Progenitor cell of endocrine pancreas (in vitro differentiated cells): ENCODE results near the gene ANAPC13. TPM values are rescaled to one million over a fixed set of nuclear protein-coding genes. Genes with fewer than 3 reads are reported as not detected.

Experiments
- DNase-seq: peaks from one replicate; pipeline ENCODE4 v3.0.0; 2021; ENCODE audit warnings: low spot score; ENCODE audit not compliant: unreplicated experiment
- H3K27ac Mint-ChIP-seq: 2 replicates; pipeline ENCODE4 v1.8.0; 2021; ENCODE audit warnings: mild to moderate bottlenecking, moderate library complexity, mixed read lengths
- H3K27me3 Mint-ChIP-seq: 2 replicates; pipeline ENCODE4 v1.8.0; 2021; ENCODE audit warnings: mixed read lengths
- H3K36me3 Mint-ChIP-seq: 2 replicates; pipeline ENCODE4 v1.8.0; 2022; ENCODE audit warnings: mixed read lengths; ENCODE audit not compliant: insufficient read depth
- H3K4me1 Mint-ChIP-seq: 2 replicates; pipeline ENCODE4 v1.8.0; 2021; ENCODE audit warnings: low read depth, mixed read lengths
- H3K4me3 Mint-ChIP-seq: 2 replicates; pipeline ENCODE4 v1.8.0; 2021; ENCODE audit warnings: low read depth, mild to moderate bottlenecking, moderate library complexity, mixed read lengths
- H3K9me3 Mint-ChIP-seq: 2 replicates; pipeline ENCODE4 v1.8.0; 2021; ENCODE audit warnings: low read depth, mixed read lengths
- CTCF ChIP-seq: fragments of 200-600 bp; sonication (generic); IDR thresholded peaks from one replicate; pipeline ENCODE4 v1.5.0; 2021; ENCODE audit warnings: antibody characterized with exemption, mild to moderate bottlenecking; ENCODE audit not compliant: unreplicated experiment
- total RNA-seq: library from RNA; stranded (reverse); gene quantifications from 2 replicates; pipeline ENCODE4 v1.2.1, GENCODE V29; 2021

The ANAPC13 gene
- total RNA-seq, 1 donor from 2014 or later, result 63.9 TPM

DNA sequence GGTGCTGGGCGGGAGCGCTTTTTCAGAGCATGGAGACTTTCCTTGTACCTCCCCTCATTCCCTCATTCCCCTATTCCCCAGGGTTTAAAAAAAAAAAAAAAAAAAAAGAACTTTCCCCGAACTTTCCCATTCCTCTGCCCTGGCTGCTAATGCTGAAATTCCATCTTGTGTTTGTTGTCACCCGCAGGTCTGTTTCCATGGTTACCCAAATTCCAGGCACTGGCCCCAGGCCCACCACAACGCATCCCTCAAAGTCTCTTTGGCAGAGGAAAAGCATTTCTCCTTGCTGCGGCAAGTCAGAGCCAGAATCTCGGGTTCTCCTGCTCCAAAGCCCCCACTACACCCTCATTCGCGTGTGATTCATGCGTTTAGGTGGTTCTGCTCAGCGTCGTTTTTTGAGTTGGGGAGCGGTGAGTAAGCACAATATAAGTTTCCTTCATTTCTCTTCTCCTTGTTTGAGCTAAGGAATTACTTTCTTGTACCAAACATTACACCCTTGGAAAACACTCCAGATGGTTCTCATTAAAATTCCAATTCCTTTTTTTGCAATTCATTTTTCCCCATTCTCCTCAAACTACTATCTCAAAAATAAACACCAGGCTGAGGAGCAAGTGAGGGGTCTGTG is 21.6 kb downstream of the ANAPC13 start:
- Mint-ChIP-seq H3K4me1 (peaks cover 20% of the 10 kb centered on the region), H3K4me3 (no peak overlapping the region), H3K27ac (peak overlapping the region; percentile 84), H3K36me3 (no peaks in the 10 kb centered on the region), H3K27me3 (peaks cover 3% of the 10 kb centered on the region), H3K9me3 (no peaks in the 10 kb centered on the region)
- no peak for TF ChIP-seq CTCF
- DNase-seq, result peak; percentile 11

- H3K27ac Mint-ChIP-seq, result no peak overlapping the region
- no peaks in the 10 kb centered on the region for H3K36me3 Mint-ChIP-seq
- H3K27me3 Mint-ChIP-seq, result peaks cover 3% of the 10 kb centered on the region
- TF ChIP-seq CTCF, result no peak
- no peak for DNase-seq
- peaks cover 20% of the 10 kb centered on the region for H3K4me1 Mint-ChIP-seq
- H3K4me3 Mint-ChIP-seq, result no peak overlapping the region
- no peaks in the 10 kb centered on the region for H3K9me3 Mint-ChIP-seq
These were observed 22.1 kb downstream of the ANAPC13 start for GRCh38 chr3:134463676-134464063.

DNA sequence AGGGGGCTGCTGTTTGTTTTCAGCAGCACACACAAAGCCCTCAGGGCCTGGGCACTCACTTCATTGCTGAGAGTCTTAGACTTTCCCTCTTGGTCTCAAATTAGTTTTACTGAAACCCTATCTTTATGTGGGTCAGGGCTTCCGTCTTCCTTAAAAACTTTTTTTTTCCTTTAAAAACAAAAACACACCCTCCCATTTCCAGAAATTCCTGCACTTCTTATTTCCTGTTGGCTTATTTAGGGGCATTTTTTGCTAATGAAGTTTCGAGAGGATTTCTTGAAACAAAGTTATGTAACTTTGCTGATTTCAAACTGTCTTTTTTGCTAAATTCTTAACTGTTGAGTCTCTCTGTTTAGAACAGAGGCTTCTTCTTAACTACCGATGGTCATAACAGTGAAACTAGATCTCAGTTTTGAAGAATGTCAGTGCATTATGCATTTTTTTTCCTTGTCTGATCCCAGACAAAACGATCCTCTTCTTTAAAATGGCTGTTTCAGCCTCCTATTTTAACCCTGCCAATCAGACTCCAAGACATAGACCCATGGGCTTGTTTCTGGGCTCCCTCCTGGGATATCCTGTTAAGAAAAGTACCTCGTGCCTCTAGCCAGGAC is 23.3 kb downstream of the ANAPC13 start:
- H3K4me1 Mint-ChIP-seq, result peaks cover 23% of the 10 kb centered on the region
- TF ChIP-seq CTCF, result no peak
- peak overlapping the region; percentile 43 for H3K27ac Mint-ChIP-seq

DNA sequence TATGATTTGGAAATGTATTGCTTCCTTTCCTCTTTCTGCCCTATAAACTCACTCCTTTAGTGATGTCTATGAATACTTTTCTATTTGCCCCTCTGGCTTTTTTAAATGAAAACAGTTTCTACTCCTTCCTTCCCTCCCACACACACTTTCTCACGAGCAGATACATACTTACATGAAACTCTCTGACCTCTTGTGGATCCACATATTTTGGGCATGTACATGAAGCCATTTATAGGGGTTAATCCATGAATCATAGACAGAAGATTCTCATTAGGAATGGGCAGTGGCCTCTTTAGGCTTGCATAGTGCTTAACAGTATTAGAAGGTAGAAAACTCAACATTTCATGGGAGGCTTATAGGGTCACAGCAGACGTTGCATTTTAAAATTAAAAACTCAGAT is 24.8 kb downstream of the ANAPC13 start:
- H3K27ac Mint-ChIP-seq, result no peak overlapping the region
- H3K4me1 Mint-ChIP-seq, result peaks cover 23% of the 10 kb centered on the region
- H3K9me3 Mint-ChIP-seq, result no peaks in the 10 kb centered on the region
- no peak overlapping the region for H3K4me3 Mint-ChIP-seq
- DNase-seq, result no peak
- no peak for TF ChIP-seq CTCF
- H3K36me3 Mint-ChIP-seq, result no peaks in the 10 kb centered on the region
- peaks cover 3% of the 10 kb centered on the region for H3K27me3 Mint-ChIP-seq

More for the DNA sequence above, 23.3 kb downstream of the ANAPC13 start:
- DNase-seq, result no peak
- H3K9me3 Mint-ChIP-seq, result no peaks in the 10 kb centered on the region
- no peak overlapping the region for H3K4me3 Mint-ChIP-seq
- peaks cover 3% of the 10 kb centered on the region for H3K27me3 Mint-ChIP-seq
- H3K36me3 Mint-ChIP-seq, result no peaks in the 10 kb centered on the region

- peaks cover 22% of the 10 kb centered on the region for H3K4me1 Mint-ChIP-seq
- TF ChIP-seq CTCF, result no peak
- no peaks in the 10 kb centered on the region for H3K36me3 Mint-ChIP-seq
- no peak overlapping the region for H3K27ac Mint-ChIP-seq
- H3K27me3 Mint-ChIP-seq, result peaks cover 3% of the 10 kb centered on the region
- DNase-seq, result no peak
- no peak overlapping the region for H3K4me3 Mint-ChIP-seq
- H3K9me3 Mint-ChIP-seq, result no peaks in the 10 kb centered on the region
These were observed 26.2 kb downstream of the ANAPC13 start for GRCh38 chr3:134459562-134459961.
